ENCODE measurements around the gene SLN.

SLN gene

DNA sequence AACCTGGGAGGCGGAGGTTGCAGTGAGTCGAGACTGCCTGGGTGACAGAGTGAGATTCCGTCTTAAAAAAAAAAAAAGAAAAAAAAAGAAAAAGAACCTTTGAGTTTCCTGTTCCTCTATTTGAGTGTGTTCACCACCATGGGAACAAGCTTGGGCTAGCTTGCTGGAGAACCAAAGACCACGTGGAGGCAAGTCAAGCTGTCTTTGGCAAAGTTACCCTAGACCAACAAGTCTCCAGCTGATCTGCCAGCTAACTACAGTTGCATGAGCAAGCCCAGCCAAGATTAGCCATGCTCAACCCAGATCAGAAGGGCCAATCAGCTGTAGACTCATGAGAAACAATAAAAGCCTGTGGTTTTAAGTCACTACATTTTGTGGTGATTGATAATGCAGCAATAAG lies 29.7 kb downstream of the SLN start:
- DNase-seq, result no peak

GRCh38 chr11:107679255-107680024 lies 32.4 kb downstream of the SLN start:
- no peak for DNase-seq

DNA sequence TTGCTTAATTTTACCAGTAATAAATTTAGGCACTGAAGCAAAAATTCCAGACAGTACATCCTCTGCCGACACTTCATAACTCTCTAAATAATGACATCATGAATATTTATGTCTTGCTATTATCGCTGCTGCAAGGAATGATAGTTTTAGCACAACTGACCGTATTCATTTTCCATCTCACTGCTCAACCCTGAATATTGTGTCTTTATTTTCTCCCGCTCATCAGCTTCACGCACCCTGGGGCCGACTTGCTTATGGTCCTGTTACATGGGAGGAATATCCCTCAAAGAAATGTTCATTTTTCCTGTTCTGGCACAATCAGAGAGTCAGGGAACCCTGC lies 33.3 kb downstream of the SLN start:
- no peak for DNase-seq

GRCh38 chr11:107677924-107678631 lies 33.8 kb downstream of the SLN start:
- DNase-seq, result no peak

DNA sequence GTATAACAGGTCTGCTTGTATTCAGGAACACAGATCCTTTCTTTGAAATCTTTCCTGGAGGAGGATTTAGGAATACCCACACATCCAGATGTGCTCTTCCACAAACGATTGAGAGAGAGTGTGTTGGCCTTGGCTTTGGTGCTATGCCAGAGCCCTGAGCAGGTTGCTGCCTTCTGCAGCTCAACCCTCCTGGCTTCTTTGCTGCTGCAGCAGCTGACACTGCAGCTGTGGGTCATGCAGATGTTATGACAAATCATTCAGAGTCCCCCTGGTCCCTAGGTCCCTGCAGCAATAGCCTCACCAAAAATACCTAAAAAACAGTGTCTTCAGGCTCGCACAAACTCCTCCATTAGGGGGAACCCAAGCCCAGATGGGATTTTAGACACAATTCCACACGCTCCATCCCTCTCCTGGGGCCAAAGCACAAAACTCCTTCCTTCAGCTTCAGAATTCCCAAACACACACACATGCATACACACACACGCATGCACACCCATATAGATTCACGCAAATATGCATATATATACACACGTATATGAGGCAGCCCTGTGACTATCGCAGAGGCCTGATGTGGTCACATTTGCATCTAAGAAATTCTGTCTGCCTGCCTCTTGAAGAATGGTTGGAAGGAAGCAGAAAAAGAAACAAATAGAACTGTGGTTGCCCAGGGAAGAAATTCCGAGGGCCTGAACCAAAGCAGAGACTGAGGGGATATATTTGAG lies 35.4 kb downstream of the SLN start:
- DNase-seq, result no peak

DNA sequence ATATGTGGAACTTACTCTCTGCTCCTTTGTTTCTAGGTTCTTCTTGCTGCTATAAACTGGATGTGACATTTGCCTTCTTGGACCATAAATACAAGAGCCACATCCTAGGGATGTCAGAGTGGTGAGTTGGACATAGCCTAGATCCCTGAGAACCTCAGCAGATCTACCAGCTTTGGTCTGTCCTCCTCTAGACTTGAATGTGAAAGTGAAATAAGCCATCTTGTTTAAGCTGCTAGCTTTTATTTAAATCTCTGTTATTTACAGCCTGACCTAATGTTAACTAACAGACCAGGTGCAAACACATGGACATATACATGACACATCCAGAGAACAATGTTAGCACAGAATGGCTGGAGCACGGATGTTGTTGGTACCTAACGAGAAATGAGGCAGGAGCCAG lies 36.0 kb downstream of the SLN start:
- no peak for DNase-seq

DNA sequence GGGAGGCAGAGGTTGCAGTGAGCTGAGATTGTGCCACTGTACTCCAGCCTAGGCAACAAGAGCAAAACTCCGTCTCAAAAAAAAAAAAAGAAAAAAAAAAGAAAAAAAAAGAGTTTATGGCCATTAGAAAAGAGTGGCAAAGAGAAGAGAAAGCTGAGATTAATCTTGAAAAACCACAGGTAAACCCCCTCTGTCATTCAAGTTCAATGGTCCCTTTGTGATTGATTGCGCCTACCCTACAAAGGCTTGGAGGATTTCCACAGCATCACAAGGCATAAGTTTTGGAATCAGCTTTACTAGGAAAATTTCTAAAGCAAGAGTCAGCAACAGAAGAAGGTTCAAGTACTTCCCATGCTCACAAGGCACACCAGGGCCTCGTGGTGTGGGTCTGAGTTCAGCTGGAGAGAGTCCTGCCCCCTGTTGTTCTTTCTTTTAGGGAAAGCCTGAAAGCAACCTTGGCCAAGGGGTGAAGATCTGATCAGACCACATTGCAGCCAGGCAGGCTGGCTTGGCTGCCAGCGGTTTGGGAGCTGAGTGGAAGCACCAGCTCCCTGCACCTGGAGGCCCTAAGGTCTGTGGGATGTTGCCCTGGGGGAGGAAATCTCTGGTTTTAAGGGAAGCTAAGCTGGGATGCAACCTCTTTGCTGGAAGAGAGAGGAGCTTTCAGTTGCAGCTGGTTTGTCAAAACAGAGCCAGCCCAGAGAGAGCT lies 41.8 kb downstream of the SLN start:
- no peak for DNase-seq

DNA sequence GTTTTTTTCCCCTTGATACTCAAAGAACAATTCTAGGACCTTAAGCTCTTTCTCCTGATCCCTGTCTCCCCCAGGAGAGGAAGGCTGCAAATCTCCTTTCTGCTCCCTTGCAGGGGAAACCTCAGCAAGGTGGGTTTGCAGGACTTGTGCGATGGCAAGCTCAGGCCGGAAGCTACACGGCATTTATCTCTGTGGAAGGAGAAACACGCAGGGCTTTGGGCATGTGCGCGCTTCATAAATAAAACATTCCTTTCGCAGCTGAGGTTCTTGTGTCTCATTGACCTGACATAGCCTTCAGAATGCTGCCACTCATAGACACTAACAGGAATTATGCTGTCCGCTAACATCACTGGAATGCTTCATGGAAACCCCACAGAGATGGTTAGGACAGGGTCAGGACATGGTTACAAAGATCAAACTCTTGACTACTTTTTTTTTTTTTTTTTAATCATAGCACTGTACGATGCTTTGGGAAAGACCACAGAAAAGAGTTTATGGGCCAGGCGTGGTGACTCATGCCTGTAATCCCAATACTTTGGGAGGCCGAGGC lies 42.6 kb downstream of the SLN start:
- no peak for DNase-seq

- DNase-seq, result no peak
Observed at GRCh38 chr11:107666911-107667613, 44.8 kb downstream of the SLN start.

DNA sequence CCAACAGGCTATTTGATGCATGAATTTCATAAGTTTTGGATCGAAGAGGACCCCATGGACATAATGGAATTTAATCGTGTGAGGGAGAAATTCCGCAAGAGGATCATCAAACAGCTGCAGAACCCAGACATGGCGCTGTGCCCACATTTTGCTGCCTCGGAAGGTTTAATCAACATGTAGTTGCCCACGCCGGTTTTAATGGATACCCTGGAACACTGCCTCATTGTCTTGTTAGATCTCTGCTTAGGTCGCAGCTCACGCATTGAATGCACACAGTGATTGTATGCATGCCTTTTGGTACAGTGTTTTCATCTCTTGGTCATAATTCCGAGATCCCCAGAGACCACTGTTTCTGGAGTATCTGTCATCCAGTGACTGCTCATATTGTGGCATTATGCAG lies 46.8 kb downstream of the SLN start:
- no peak for DNase-seq

DNA sequence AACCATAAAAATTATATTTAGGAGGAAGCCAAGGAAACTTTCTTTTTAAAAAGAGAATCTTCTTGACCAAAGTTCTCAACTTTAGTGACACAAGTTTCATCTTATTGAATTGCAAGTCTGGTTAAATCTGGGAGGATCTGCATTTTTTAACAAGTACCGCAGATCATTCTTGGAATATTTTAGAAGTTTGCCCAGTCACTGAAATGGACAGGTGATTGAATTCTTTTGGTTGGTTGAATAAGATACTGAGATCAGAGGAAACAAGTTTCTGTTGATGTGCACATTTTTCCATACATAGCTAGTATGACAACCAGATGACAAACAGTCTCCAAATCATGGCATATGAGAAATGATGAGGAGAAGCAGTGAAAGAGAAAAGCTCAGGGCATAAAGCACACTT lies 50.2 kb downstream of the SLN start:
- DNase-seq, result no peak

DNA sequence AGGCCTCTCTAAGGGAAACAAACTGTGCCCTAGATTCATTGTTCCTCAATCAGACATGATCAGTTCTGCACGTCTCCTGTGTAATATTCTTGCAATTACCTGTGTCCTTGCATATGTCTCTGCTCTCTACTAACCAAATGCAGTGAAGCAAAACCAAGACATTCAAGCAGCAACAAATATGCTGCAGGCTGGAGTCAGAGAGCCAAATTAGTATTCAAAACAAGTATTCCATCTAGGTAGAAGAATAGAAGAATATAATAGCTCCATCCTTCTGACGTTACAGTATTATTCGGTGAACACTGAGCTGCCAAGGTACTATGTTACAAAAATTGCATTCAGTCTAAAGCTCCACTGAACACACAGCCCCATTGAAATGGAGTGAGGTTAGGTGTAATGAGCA lies 51.8 kb downstream of the SLN start:
- DNase-seq, result no peak

GRCh38 chr11:107659310-107659709 lies 52.5 kb downstream of the SLN start:
- DNase-seq, result no peak
